GM21390 (cell line): ENCODE data around the gene OR2AT4.
"Not testable (repeated sequence)": the region's sequence is repeated elsewhere in the genome, so short reads cannot be mapped to it uniquely, and the experiment has no call there.

ENCODE experiments used
- ATAC-seq: cut with Tn5 transposase; IDR thresholded peaks from one replicate; pipeline ENCODE4 v1.9.1; 2021; ENCODE audit not compliant: unreplicated experiment

The OR2AT4 gene

DNA sequence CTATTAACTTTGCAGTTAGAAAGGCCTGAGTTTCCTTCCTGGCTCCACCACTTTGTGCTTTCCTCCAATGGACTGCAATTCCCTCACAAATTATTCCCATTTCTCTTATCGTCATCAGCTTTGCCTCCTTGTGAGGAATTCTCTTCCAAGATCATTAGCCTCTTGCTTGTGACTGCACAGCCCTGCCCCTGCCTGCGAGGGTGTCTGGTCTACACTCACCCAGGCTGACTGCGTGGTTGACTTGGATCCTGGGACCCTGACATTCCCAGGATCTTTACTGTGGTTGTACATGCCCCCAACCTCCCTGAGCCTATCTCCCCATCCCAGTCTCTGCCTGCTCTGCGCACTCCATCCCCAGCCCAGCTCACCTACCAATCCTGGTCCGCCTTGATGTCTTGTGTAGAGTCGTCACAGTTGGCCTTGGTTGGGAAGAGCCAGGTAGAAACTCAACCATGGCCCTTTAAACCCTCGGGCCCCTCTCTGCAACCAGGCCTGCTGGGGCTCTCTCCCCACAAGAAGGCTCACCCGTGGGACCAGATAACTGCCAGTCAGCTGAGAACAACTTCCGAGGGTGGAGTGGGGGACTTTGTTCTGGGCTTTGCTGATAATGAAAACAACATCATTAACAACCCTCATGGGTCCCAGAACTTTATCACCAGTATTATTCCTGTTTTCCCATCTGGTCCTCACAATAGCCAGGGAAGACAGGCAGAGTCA, at the start of gene OR2AT4:
Gene OR2AT4, minus strand, starts transcription at position 421 of the 717 bp plus-strand sequence.
- ATAC-seq, result no peak

DNA sequence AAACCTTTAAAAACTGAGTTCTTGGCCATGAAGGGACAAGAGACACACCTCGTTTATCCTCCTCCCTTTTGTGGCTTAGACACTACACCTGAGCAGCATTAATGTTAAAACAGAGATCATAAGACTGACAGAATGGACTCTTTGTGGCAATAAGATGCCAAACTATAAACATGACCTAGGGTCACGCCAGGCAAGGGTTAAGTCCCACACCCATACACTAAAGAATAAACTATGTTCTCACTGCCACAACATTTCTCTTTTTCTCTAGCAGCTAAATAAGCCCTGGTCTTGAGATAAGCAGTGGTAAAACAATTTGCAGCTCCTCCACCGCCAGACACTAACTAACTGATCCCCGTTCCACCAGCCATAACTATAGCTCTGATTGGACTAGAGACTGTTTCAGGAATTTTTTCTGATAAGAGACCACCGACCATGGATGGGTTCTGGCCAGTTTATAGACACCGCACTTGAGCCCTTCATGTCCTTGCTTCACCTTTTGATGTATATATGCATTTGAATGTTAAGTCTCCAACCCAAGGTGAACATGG, 49.4 kb upstream of the OR2AT4 start:
- no peak for ATAC-seq

DNA sequence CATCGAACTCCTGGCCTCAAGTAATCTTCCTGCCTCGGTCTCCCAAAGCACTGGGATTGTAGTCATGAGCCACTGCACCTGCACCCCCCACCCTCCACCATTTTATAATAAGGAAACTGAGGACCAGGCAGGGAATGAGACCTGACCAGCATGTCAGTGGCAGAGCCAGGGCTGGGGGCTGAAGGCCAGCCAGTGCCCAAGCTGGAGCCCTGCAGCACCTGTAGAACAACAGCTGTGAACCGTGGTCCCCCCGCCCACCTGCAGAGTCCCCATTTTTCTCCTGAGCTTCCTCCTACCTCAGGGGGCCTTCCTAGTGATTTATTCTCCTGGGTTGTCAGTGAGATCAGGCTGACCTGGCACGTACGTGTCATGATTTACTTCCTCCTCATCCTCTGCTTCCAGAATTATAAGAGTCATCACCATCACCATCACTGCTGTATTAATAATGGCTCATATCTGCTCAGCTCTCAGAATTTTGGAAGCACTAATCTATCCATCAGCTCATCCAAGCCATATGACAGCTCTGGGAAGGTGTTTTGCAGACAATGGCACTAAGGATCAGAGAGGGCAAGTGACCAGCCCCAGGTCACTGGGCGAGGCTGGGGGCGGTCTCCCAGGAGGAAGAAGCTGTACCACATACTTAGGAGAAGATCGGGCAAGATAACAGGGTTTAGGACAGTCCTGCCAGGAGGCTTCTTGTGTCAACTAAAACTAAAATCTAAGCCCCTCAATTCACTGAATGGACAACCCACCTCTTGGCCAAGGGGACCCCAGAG, 48.7 kb upstream of the OR2AT4 start:
- ATAC-seq, result no peak

DNA sequence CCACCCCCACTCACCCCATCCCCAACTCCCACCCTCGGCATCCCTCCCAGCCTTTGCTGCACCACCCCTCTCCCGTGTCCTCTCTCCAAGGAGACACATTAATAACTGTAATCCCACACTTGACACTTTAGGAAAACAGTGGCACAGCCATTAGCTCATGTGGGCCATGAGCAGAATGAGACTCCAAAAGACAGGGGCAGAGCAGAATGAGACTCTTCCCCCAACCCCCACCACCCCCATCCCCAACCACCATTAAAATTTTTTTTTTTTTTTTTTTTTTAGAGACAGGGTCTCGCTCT, 48.0 kb upstream of the OR2AT4 start:
- no peak for ATAC-seq

DNA sequence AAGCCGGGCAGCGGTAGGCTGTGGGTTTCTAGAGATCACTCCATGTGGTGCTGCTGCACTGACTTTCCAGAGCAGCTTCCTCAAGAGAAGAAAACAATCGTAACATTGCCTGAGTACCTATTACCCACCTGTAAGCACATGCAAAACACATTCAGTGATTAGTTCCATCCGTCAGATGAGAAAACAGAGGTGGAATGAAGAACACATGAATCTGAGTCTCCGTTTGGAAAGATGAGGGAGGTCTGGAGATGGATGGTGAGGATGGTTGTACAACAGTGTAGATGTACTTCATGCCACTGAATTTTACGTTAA, 46.7 kb upstream of the OR2AT4 start:
- ATAC-seq, result no peak

DNA sequence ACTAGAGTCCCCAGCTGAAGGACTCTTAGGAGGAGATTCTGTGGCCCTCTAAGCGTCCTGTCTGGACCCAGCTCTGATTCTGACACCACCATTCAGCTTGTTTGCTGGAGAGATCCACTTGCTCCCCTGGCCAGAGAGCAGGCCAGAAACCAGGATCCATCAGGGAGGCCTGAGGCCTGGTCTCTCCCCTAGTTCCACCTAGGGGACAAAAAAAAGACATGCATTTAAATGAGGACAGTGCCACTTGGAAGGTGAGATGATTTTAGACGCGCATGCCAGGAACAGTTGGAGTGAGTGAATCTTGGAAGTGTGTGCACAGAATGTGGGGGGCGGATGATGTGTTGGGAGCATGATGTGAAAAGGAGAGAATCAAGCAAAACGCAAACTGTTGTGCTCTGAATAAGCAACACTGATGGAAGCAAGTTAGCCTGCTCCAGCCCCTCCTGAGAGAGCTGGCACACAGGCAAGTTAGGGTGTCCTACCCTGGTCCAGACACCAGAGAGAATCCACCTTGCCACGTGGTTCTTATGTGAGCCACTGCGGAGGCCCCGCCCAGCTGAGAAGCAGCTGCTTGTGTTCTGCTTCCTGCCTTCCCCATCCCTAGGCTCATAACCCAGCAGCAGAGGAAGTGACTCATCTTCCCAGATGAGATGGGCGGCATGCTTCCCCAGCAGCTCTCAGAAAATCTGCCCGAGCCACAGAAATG, 46.2 kb upstream of the OR2AT4 start:
- peak; percentile 71 for ATAC-seq

DNA sequence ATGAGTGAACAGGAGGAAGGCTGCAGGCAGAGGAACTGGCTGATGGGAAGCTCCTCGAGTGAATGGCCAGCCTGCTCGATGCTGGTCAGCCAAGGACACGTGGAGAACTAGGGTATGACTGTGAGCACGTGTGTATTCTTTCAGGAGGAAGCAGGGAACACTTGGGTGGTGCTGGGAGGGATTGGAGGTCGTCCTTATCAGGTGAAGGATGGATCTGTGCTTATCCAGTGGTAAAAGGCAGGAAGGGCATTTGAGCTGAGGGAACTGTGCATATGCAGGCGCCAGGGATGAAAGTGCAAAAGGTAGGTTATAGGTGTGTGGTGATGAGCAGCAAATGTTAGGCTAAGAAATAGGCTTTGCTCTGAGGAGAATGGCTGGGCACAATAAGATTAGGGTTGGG, 44.5 kb upstream of the OR2AT4 start:
- no peak for ATAC-seq

DNA sequence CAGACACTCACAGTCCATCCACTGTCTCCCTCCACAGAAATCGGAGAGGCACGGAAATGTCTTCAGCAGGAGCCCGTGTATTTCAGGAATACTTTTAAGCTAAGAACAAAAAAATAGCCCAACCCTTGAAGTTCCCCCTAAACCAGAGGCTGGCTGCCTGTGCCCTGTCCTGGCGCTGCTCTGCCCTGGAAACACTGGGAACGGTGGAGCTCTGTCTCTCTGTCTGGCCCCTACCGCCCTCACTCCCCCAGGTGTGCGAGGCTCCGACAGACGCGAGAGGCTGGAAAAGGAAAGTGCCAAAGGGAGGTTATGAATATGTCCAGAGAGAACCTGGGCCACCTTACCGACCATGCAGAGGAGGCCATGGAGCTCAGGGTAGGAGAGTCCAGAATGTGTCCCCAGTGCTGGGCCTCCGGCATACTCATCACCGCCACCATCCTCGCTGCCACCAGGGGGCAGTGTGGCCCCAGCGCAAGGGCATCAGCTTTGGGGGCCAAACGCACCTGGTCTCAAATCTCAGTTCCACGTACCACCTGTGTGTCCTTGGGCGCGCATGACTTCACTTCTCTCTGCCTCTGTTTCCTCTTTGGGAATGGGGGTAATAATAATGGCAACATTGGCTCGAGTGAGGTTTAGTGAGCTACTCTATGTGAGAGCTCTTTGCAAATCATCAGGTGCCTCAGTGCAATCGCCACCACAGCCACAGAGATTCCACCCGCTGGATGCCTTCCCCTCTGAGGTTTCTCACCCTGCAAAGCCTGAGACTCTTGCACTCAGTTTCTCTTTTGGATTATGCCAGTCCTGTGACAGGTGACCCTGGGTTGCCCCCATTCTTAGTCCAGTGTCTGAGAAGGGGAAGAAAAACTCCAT, 43.8 kb upstream of the OR2AT4 start:
- no peak for ATAC-seq

DNA sequence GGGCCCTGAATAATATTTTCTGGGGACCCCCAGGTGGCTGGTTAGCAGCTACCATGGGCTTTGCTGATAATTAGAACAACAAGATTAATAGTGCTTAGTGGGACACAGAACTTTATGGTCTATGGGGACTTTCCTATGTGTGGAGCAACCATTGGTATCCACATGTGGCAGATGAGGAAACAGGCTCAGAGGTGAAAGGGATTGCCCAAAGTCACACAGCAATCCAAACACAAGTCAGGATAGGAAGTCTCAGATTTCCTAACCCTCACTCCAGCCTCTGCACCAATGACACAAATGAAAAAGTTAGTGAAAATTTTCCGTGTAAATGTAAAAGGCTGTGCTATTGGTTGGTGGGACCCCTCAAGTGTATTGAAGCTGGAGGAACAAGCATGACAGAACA, 39.0 kb upstream of the OR2AT4 start:
- ATAC-seq, result no peak

DNA sequence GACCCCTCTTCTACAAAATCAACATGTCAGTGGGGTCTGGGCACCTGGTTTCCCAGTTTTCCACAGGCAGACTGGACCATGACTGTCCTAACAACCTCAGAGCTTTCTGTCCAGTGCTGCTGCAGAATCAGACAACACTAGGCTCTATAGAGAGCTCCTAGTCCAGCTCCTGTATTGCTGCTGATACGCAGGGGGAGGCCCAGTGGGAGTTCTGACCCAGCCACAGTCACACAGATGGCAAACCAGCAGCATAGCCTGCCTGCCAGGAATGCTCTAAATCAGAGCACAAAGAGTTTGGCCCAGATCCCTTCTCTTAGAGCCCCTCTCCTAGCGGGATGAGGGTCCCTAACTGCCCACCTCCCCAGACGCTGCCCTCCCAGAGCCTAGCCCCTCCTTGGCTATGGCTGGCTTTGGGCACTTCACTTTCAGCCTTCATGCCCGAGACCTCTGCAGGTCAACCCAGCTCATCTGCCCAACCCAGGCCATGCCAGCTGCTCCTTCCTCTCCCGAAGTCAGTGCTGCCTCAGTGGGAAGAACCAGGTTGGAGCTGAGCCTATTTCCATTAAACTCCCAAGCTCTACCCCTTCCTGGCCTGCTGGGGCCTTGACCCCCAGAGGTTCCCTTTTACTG, 38.5 kb upstream of the OR2AT4 start:
- no peak for ATAC-seq

DNA sequence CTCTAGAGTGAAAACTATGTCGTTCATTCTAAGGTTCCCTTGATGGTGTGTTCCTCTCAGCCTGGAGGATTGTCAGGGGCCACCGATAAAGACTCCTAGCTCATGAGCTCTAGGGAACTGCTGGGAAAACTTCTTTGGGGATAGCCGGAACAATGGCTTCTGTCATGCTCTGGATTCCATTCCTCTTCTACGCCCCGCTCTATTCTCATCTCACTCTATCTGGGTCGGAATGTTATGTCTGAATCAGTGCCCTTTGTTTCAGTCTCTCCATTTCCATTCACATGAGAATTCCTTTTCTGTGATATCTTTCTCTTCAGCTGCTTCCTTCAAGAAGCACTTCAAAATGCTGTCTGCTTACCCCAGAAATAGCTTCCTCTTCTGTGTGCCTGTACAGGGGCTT, 37.3 kb upstream of the OR2AT4 start:
- ATAC-seq, result no peak

DNA sequence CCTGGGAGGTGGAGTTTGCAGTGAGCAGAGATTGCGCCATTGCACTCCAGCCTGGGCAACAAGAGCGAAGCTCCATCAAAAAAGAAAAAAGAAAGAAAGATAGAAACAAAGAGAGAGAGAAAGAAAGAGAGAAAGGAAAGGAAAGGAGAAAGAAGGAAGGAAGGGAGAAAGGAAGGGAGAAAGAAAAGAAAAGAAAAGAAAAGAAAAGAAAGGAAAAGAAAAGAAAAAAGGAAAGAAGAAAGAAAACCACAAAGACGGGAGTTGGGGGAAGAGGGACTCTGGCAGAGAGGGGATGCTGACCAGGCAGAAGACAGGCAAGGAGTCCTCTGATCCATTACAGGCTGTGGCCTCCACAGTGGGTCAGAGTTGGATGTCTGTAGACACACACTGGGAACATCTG, 35.4 kb upstream of the OR2AT4 start:
- ATAC-seq, result no peak

DNA sequence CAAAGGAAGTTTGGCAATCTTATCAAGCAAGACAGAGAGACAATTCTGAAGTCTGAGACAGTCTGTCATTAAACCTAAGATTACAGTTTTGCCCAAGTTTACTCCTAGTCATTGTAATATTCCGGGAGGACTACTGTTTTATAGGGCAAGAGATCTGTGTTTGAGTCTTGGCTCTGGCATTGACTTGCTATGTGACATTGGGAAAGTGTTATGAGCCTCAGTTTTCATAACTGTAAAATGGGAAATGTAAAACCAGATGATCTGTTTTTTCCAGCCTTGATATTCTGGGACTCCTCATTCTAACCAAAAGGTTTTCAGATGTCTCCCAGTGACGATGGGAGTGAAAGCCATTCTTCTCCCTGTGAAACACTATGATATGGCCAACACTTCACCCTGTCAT, 29.9 kb upstream of the OR2AT4 start:
- no peak for ATAC-seq

DNA sequence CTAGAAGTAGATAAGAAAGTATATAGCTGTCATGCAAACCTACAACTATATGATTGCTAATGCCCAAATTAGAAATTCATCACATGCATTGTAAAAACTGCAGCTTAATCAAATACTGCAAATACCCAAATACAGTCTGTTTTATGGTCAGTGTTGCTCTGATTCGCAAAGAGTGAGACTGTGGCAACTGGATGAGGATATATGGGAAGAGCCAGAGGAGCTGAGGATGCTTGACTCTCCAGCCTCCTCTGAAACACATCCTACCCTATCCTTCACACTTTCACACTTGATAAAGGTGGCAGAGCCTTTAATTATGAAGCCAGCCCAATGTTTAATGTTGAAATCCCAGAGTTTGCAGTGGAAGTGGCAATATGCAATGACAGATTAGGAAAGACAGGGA, 21.9 kb upstream of the OR2AT4 start:
- no peak for ATAC-seq

DNA sequence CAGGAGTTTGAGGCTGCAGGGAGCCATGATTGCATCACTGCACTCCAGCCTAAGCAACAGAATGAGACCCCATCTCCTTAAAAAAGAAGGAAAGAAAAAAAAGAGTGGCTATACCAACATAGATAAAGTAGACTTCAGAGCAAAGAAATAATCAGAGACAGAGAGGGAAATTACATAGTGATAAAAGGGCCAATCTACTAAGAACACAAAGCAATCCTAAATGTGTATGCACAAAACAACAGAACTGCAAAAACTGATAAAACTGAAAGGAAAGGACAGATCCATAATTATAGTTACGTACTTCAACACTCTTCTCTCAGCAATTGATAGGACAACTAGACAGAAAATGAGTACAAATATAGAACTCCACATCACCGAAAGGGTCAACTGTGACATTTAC, 17.8 kb upstream of the OR2AT4 start:
- no peak for ATAC-seq

DNA sequence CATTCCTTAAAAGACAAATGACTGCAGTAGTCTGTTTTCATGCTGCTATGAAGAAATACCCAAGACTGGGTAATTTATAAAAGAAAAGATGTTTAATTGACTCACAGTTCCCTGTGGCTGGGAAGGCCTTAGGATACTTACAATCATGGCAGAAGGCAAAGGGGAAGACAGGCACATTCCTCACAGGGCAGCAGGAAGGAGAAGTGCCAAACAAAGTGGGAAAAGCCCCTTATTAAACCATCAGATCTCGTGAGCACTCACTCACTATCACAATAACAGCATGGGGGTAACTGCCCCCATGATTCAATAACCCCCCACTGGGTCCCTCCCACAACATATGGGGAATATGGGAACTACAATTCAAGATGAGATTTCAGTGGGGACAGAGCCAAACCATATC, 16.4 kb upstream of the OR2AT4 start:
- no peak for ATAC-seq

DNA sequence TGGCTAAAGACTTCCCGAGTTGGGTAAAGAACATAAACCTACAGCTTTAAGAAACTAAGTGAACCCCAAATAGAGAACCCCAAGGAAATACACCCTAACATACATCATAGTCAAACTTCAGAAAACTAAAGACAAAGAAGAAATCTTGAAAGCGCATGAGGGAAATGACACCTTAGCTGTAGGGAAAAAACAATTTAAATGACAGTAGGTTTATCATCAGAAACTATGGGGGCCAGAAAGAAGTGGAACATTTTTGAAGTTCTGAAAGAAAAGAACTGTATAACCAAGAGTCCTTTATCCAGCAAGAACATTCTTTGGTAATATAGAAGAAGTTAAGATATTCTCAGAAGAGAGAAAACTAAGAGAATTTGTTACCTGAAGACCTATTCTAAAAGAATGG, 15.5 kb upstream of the OR2AT4 start:
- ATAC-seq, result no peak

DNA sequence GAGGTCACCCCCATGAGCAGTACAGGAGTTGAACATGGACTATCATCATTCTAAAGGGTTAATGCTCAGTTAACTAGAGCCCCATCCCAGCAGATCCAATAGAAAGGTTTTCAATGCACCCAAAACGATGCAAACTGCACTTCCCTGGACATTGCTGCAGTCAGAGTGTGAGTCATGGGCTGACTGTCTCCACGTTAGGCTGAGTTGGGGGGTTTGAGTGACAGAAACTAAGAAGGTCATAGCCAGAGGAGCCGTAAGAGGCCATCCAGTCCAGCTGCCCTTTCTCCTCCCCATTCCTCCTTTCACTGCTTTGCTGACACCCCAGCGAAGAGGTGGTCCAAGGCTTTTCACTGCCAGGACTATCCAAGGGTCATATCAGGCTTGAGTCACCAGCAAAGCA, 10.5 kb upstream of the OR2AT4 start:
- ATAC-seq, result no peak

DNA sequence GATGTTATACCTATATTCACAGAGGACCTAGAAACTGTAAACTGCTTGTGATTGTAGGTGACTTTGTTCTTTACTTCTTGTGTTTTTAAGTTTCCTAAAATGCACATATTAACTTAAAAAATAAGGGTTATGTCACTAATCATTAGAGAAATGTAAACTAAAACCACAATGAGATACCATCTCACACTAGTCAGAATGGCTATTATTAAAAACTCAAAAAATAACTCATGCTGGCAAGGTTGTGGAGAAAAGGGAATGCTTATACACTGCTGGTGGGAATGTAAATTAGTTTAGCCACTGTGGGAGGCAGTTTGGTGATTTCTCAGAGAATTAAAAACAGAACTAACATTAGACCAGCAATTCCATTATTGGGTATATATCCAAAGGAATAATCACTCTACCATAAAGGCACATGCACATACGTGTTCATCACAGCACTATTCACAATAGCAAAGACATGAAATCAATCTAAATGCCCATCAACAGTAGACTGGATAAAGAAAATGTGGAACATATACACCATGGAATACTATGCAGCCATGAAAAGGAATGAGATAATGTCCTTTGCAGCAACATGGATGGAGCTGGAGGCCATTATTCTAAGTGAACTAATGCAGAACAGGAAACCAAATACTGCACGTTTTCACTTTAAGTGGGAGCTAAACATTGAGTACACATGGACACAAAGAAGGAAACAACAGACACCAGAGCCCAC, 9.4 kb upstream of the OR2AT4 start:
- ATAC-seq, result not testable (repeated sequence)

DNA sequence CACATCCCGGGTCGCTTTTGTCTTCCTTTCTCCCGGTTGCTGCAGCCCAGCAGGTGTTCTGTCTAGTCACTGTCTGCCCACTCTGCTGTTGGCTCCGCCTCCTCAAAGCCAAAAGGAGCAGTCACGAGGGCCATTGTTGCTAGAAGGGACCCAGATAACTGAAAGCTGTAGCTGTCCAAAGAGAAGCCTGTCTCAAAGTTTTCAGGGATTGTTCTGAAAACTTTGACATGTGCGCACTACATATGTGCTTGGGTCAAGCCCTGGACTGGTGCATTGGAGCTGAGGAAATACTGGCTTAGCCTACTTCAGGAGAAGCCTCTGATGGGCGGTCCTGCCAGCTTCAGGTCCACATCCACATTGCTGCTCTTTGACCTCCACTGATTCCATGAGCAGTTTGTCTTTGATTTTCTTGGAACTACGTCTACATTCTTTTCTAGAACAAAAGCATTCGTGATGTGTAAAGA, 8.8 kb upstream of the OR2AT4 start:
- ATAC-seq, result no peak
